ENCODE measurements around the gene APOL1.

The APOL1 gene

GRCh38 chr22:36292823-36293530, 40.0 kb downstream of the APOL1 start:
- DNase-seq (ENCODE audit: low spot score), result no peak

- no peak for DNase-seq (ENCODE audit: low spot score)
Measured at GRCh38 chr22:36293606-36294292, 40.8 kb downstream of the APOL1 start.

GRCh38 chr22:36294293-36294620, 41.3 kb downstream of the APOL1 start:
- DNase-seq (ENCODE audit: low spot score), result no peak

GRCh38 chr22:36294801-36295200, 41.9 kb downstream of the APOL1 start:
- DNase-seq (ENCODE audit: low spot score), result no peak

- DNase-seq (ENCODE audit: low spot score), result no peak
Measured at GRCh38 chr22:36295247-36295646, 42.3 kb downstream of the APOL1 start.

- no peak for DNase-seq (ENCODE audit: low spot score)
Measured at GRCh38 chr22:36296690-36297089, 43.8 kb downstream of the APOL1 start.

GRCh38 chr22:36297568-36297967, 44.6 kb downstream of the APOL1 start:
- no peak for DNase-seq (ENCODE audit: low spot score)

- DNase-seq (ENCODE audit: low spot score), result no peak
Measured at GRCh38 chr22:36298118-36298517, 45.2 kb downstream of the APOL1 start.

GRCh38 chr22:36298601-36299000, 45.7 kb downstream of the APOL1 start:
- no peak for DNase-seq (ENCODE audit: low spot score)

- DNase-seq (ENCODE audit: low spot score), result no peak
Measured at GRCh38 chr22:36299295-36299694, 46.4 kb downstream of the APOL1 start.

- DNase-seq (ENCODE audit: low spot score), result no peak
Measured at GRCh38 chr22:36299911-36300310, 47.0 kb downstream of the APOL1 start.

GRCh38 chr22:36300396-36301212, 47.7 kb downstream of the APOL1 start:
- no peak for DNase-seq (ENCODE audit: low spot score)

GRCh38 chr22:36301384-36301828, 48.5 kb downstream of the APOL1 start:
- DNase-seq (ENCODE audit: low spot score), result peak; percentile 71

- no peak for DNase-seq (ENCODE audit: low spot score)
Measured at GRCh38 chr22:36301851-36302250, 48.9 kb downstream of the APOL1 start.

GRCh38 chr22:36302439-36303114, 49.6 kb downstream of the APOL1 start:
- no peak for DNase-seq (ENCODE audit: low spot score)

GRCh38 chr22:36303115-36303467, 50.2 kb downstream of the APOL1 start:
- no peak for DNase-seq (ENCODE audit: low spot score)

GRCh38 chr22:36303874-36304273, 50.9 kb downstream of the APOL1 start:
- DNase-seq (ENCODE audit: low spot score), result no peak

- DNase-seq (ENCODE audit: low spot score), result no peak
Measured at GRCh38 chr22:36304429-36304828, 51.5 kb downstream of the APOL1 start.

- no peak for DNase-seq (ENCODE audit: low spot score)
Measured at GRCh38 chr22:36305813-36306212, 52.9 kb downstream of the APOL1 start.

- DNase-seq (ENCODE audit: low spot score), result no peak
Measured at GRCh38 chr22:36306227-36306626, 53.3 kb downstream of the APOL1 start.

GRCh38 chr22:36308880-36309279, 55.9 kb downstream of the APOL1 start:
- DNase-seq (ENCODE audit: low spot score), result no peak

GRCh38 chr22:36311386-36312085, 58.6 kb downstream of the APOL1 start:
- DNase-seq (ENCODE audit: low spot score), result no peak
